Kasumi-1 (cell line): ENCODE data around the gene FRMD4A.

Experiments
- DNase-seq, 2 experiments: peaks; one replicate each; lab custom pipeline; 2025; lab: John Stamatoyannopoulos, UW

The FRMD4A gene

GRCh38 chr10:13812804-13813203, 517.9 kb downstream of the FRMD4A start:
- DNase-seq: no peak

GRCh38 chr10:13810568-13810967, 520.2 kb downstream of the FRMD4A start:
- DNase-seq: no peak

- DNase-seq: no peak
Measured at GRCh38 chr10:13809427-13809826, 521.3 kb downstream of the FRMD4A start.

- no peak for DNase-seq
Measured at GRCh38 chr10:13808556-13809391, 522.0 kb downstream of the FRMD4A start.

- DNase-seq: no peak
Measured at GRCh38 chr10:13806419-13806818, 524.3 kb downstream of the FRMD4A start.

GRCh38 chr10:13803566-13804554, 526.9 kb downstream of the FRMD4A start:
- DNase-seq: no peak

- no peak for DNase-seq
Measured at GRCh38 chr10:13801907-13802288, 528.8 kb downstream of the FRMD4A start.

- DNase-seq: no peak
Measured at GRCh38 chr10:13801156-13801906, 529.4 kb downstream of the FRMD4A start.

GRCh38 chr10:13797164-13797563, 533.6 kb downstream of the FRMD4A start:
- no peak for DNase-seq

- DNase-seq: no peak
Measured at GRCh38 chr10:13795653-13796555, 534.8 kb downstream of the FRMD4A start.

GRCh38 chr10:13794992-13795612, 535.6 kb downstream of the FRMD4A start:
- no peak for DNase-seq

- DNase-seq: no peak
Measured at GRCh38 chr10:13792006-13792405, 538.7 kb downstream of the FRMD4A start.

GRCh38 chr10:13791483-13791882, 539.2 kb downstream of the FRMD4A start:
- no peak for DNase-seq

- no peak for DNase-seq
Measured at GRCh38 chr10:13790196-13790595, 540.5 kb downstream of the FRMD4A start.

GRCh38 chr10:13789448-13789829, 541.3 kb downstream of the FRMD4A start:
- DNase-seq: no peak

- no peak for DNase-seq
Measured at GRCh38 chr10:13788711-13789447, 541.8 kb downstream of the FRMD4A start.

GRCh38 chr10:13788320-13788600, 542.5 kb downstream of the FRMD4A start:
- DNase-seq: no peak

- DNase-seq: no peak
Measured at GRCh38 chr10:13787015-13787421, 543.7 kb downstream of the FRMD4A start.

- DNase-seq: peak; percentile 36 to 56
Measured at GRCh38 chr10:13784067-13784466, 546.7 kb downstream of the FRMD4A start.

GRCh38 chr10:13779748-13780147, 551.0 kb downstream of the FRMD4A start:
- no peak for DNase-seq
